HG03460 (cell line): Measurements from ENCODE around the gene RAB3D.
"Not testable (repeated sequence)": the region's sequence is repeated elsewhere in the genome, so short reads cannot be mapped to it uniquely, and the experiment has no call there.

Source experiments
- ATAC-seq: cut with Tn5 transposase; IDR thresholded peaks from one replicate; pipeline ENCODE4 v1.9.1; 2021; ENCODE audit not compliant: unreplicated experiment

RAB3D gene

DNA sequence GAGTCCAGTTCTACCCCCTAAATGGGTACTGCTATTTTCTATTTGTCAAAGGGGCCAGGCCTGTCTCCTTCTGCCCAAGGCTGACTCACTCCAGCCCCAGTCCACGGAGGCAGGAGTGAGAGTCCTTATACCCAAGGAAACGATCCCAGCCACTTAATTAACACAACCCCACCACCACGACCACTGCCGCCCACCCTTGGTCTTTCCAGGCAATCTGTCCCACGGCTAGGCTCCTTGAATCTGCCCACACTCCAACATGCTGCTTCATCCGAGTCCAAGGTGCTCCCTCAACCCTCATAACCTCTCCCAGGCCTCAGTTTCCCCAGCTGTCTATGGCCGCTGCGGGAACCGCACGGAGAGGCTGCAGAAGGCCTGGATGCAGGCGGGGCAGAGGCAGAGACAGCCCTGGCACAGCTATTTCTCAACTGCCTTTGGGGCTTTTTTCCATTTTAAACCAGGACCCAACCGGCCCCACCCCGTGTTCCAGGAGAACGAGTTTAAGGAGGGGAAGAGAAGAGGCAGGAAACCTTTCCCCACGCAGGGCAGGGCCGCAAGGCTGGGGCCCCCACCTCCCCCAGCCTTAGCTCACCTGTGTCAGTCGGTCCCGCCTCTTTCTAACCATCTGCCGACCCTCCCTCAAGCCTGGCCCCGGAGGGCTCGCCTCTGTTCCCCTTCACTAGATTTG is 746 bp downstream of the RAB3D start:
- ATAC-seq, result no peak

GRCh38 chr19:11338121-11338520 is 1.3 kb downstream of the RAB3D start:
- ATAC-seq, result no peak

DNA sequence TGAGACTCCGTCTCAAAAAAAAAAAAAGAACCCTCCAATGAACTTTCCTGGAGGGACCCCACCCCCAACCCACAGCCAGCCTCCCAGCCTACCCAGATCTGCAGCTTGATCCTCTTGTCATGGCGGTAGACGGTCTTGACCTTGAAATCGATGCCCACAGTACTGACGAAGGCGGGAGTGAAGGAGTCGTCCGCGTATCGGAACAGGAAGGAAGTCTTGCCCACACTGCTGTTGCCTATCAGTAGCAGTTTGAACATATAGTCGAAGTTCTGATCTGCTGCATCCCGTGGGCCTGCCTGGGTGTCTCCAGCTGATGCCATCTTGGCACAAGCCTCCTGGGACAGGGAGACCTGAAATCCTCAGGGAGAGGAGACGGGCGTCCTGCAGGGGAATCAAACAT is 2.4 kb downstream of the RAB3D start:
- no peak for ATAC-seq

GRCh38 chr19:11335449-11336146 is 3.9 kb downstream of the RAB3D start:
- ATAC-seq, result no peak

GRCh38 chr19:11333838-11334237 is 5.6 kb downstream of the RAB3D start:
- ATAC-seq, result not testable (repeated sequence)

DNA sequence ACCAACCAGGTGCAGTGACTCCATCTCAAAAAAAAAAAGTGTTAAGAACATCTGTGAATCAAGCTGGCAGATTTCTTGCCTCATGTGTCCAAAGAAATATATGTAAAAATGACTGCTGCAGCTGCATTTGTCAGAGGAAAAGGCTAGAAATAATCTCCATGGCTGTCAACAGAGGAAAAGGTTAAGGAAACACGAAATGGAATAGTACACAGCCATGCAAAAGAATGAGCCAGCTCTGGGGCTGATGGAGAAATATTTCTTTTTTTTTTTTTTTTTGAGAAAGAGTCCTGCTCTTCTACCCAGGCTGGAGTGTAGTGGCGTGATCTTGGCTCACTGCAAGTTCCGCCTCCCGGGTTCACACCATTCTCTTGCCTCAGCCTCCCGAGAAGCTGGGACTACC is 6.6 kb downstream of the RAB3D start:
- ATAC-seq, result no peak

DNA sequence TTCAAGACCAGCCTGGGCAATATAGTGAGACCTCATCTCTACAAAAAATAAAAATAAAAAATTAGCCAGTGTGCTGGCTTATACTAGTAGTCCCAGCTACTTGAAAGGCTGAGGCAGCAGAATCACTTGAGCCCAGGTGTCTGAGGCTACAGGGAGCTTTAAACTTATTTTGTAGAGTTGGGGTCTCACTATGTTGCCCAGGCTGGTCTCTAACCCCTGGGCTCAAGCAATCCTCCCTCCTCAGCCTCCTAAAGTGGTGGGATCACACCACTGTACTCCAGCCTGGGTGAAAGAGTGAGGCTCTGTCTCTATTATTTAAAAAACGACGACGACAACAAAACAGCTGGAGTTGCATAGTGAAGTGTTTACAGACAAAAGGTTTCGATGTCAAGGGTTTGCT is 8.0 kb downstream of the RAB3D start:
- ATAC-seq, result no peak

GRCh38 chr19:11330127-11330526 is 9.3 kb downstream of the RAB3D start:
- no peak for ATAC-seq

- ATAC-seq, result no peak
Observed at GRCh38 chr19:11325544-11325943, 13.9 kb downstream of the RAB3D start.

DNA sequence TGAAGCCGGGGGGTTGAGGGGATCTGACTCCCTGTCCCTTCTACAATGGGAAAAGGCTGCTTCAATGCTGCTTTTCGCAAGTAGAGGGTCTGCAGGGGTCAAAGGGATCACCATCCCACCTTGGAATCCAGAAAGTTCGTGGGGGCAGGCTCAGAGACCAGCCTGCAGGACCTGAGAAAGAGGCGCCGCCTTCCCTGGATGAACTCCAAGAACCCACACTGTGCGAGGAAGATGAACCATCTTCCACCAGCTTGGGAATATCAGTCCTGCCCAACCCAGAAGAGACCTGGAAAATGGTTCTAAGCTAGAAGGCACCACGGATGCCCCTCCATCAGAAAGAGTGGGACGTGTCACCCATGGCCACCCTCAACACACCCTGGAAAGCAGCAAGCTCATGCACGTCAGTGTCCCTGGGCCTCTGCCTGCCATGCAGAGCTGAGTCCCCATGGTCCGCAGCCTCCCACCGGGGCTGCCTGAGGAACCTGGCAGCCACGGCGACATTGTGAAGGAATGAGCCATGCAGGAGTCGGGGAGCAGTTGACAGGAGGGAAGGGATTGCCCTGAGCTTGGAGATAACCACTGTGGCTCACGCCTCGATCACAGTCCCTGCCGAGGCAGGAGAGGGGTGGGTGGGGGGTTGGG is 14.6 kb downstream of the RAB3D start:
- no peak for ATAC-seq

DNA sequence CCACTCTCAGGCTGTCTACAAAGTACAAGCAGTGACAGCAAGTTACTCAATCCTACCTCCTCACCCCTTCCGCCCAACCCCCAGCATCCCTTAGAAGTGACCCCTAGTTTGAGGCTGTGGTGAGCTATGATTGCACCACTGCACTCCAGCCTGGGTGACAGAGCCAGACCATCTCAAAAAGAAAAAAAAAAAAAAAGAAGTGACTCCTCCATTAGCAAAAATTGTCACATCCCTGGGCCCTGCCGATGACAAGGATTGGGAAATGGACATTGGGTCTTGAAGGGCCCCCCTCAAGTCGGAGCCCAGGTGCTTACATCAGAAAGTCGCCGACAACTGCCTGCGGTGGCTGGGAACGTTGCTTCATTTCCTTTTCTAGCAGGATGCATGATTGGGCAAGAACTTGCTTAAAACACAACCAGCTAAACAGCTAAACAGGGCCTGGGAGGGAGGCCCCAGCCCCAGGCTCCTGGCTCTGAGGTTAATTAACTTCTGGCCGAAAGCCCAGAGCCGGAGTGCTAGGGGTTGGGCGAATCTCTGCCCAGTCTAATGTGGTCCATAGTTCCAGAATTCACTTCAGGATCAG is 15.3 kb downstream of the RAB3D start:
- peak; percentile 68 for ATAC-seq

DNA sequence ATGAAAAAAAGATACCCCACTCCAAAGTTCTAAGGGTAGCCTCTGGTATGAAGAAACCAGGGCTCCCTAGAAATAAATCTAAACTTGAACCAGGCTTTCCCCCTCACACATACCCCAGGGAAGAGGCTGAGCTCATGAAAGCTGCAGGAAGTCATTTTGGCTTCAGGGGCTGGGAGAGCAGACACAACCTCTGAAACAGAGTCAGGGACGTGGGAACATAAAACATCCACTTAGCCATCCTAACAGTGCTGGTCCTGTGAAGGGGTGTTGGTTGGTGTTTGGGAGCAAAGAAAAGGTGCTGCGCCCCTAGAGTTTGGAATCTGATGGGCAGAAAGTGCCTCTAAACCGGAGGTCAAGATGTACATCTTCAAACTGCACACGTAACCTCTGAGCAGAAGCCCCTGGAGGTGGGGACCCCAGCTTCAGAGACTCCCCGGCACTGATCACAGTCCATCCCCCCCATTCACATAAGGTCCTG is 15.8 kb downstream of the RAB3D start:
- no peak for ATAC-seq

- no peak for ATAC-seq
Observed at GRCh38 chr19:11322269-11323024, 17.0 kb downstream of the RAB3D start.

DNA sequence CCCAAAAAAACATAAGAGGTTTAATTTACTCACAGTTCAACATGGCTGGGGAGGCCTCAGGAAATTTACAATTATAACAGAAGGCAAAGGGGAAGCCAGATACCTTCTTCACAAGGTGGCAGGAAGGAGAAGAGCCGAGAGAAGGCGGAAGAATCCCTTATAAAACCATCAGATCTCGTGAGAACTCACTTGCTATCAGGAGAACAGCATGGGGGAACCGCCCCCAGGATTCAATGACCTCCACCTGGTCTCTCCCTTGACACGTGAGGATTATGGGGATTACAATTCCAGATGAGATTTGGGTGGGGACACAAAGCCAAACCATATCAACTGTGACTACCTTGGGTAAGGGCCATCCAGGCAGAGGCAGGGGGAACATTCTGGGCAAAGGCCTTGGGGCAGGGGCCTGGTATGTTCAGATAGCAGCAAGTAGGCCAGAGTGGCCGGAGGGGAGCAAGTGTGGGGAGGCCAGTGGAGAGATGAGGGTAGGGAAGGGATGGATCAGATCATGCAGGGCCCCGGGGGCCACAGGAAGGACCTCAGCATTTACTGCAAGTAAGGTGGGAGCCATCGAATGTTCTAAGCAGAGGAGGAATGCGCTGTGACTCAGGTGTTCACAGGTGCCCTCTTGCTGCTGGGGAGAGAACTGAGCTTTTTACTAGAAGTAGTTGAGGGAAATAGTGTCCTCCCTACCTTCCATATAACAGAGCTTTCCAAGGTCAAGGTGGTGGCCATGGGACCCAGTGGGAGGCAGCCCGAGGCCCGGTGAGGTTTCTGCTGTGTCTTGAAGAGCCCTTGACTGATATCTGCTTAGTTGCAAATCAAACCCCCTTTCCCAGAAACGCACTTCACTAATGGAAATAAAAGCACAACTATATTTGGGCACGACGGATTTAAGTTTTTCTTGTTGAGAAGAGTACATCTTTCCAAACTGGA is 18.0 kb downstream of the RAB3D start:
- no peak for ATAC-seq

DNA sequence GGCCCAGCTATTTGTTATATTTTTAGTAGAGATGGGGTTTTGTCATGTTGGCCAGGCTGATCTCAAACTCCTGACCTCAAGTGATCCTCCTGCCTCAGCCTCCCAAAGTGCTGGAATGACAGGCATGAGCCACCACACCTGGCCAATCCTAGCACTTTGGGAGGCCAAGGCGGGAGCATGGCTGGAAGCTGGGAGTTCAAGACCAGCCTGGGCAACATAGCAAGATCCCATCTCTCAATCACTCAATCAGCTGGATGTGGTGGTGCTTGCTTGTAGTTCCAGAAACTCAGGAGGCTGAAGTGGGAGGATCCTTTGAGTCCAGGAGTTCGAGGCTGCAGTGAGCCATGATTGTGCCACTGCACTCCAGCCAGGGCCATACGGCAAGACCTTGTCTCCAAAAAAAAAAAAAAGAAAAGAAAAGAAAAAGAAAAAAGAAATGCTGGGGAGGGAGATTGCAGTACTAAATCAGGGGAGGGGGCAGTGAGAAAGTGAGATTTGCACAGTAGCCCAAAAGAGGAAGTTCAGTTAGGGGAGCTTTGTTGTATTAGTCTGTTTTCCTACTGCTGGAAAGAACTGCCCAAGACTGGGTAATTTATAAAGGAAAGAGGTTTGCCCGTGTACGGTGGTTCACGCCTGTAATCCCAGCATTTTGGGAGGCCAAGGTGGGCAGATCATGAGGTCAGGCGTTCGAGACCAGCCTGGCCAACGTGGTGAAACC is 19.0 kb downstream of the RAB3D start:
- ATAC-seq, result not testable (repeated sequence)

DNA sequence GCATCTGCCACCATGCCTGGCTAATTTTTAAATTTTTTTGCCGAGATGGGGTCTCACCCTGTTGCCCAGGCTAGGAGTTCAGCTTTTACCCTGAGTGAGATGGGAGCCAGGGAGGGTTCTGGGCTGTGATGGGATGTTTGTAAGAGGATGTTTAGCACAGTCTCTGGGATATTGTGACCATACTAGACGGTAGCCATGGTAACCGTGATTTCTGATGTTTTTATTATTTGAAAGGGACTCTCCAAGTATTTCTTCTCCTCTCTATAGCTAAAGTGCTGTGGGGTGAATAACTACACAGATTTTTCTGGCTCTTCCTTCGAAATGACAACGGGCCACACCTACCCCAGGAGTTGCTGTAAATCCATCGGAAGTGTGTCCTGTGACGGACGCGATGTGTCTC is 33.1 kb downstream of the RAB3D start:
- no peak for ATAC-seq

GRCh38 chr19:11304936-11305335 is 34.5 kb downstream of the RAB3D start:
- ATAC-seq, result no peak

- no peak for ATAC-seq
Observed at GRCh38 chr19:11300811-11301120, 38.7 kb downstream of the RAB3D start.
